Tibial nerve (tissue), 4 donors: ENCODE results near the gene DAZAP1. TPM values are rescaled to one million over a fixed set of nuclear protein-coding genes. Genes with fewer than 3 reads are reported as not detected.

Experiments
- DNase-seq, 2 donors: peaks; one replicate each; pipeline ENCODE4 v3.0.0-alpha.2; 2019; ENCODE audit warnings: low spot score in 2 of 2
- H3K27ac ChIP-seq, 4 donors: fragments of 200-600 bp; sonication (generic) in 3 of 4; one replicate each; pipeline ENCODE4 v1.5.1; 2017 to 2019; ENCODE audit warnings: mild to moderate bottlenecking in 1 of 4
- H3K27me3 ChIP-seq, 2 donors: fragments of 200-600 bp; sonication (generic) in 1 of 2; one replicate each; pipeline versions ENCODE4 v1.5.1 to v1.6.0; 2017 to 2019
- H3K36me3 ChIP-seq, 3 donors: fragments of 200-600 bp; sonication (generic); one replicate each; pipeline ENCODE4 v1.5.1; 2018 to 2019
- H3K4me1 ChIP-seq, 4 donors: fragments of 200-600 bp; sonication (generic) in 3 of 4; one replicate each; pipeline ENCODE4 v1.5.1; 2017 to 2019
- H3K4me3 ChIP-seq, 4 donors: fragments of 200-600 bp; sonication (generic) in 3 of 4; one replicate each; pipeline ENCODE4 v1.5.1; 2017 to 2019; ENCODE audit warnings: mild to moderate bottlenecking in 1 of 4, moderate library complexity in 1 of 4
- H3K9me3 ChIP-seq, 4 donors: fragments of 200-600 bp; sonication (generic) in 3 of 4; one replicate each; pipeline ENCODE4 v1.5.1; 2017 to 2019
- EP300 ChIP-seq, 2 donors: sonication (generic); formaldehyde crosslinking; IDR thresholded peaks; one replicate each; pipeline ENCODE4 v1.6.1; 2017; ENCODE audit warnings: antibody characterized with exemption in 2 of 2, mild to moderate bottlenecking in 1 of 2
- POLR2A ChIP-seq, 2 donors: fragments of 450-650 bp; IDR thresholded peaks; one replicate each; pipeline ENCODE4 v1.6.1; 2017; ENCODE audit warnings: antibody characterized with exemption in 2 of 2, mild to moderate bottlenecking in 2 of 2, moderate library complexity in 2 of 2
- WGBS, 2 donors: methylation state at CpG; one replicate each; pipeline ENCODE4 v1.1.5; 2018; 5-methylcytosine and 5-hydroxymethylcytosine counted together
- total RNA-seq, 4 donors: library from RNA; depleted of rRNA; stranded (reverse); fragments of >200 nt; gene quantifications; one replicate each; pipeline ENCODE4 v1.1.0, GENCODE V29; 2016
- TF ChIP-seq, protein P1 (sequence below), 5 experiments: fragments of 200-600 bp in 3 of 5; fragments of 450-650 bp in 2 of 5; sonication (generic) in 3 of 5; IDR thresholded peaks; one replicate each; pipeline ENCODE4 v1.5.1; 2016 to 2019; ENCODE audit warnings: antibody characterized with exemption in 5 of 5, mild to moderate bottlenecking in 3 of 5, moderate library complexity in 2 of 5

Gene DAZAP1
- total RNA-seq, 4 donors from 2014 or later = 34.3 to 68.4 (median 61.0) TPM

DNA sequence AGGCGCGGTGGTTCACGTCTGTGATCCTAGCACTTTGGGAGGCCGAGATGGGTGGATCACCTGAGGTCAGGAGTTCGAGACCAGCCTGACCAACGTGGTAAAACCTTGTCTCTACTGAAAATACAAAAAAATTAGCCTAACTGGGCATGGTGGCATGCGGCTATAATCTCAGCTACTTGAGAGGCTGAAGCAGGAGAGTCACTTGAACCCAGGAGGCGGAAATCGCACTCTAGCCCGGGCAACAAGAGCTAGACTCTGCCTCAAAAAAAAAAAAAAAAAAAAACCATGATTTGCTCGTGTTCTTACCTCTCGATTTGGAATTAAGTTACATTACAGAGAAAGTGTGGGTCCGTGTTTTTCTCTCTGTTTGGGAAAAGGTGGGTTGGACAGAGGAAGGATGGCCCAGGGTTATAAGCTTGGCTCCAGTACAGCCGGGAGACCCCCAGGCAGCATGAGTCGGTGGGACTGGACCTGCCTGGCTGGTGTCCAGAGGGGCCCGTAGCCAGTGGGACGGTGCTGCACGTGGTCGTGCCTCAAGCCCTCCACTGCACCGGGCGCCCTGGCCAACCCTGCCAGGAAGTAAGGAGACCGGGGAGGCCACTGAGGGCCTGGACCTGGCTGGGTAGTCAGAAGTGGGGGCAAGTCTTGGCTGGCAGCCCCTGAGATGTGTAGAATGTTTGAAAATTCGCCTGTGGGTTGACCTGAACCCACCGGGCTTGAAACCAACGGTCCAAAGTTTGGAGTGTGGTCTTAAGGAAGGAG, 34.5 kb downstream of the DAZAP1 start:
- WGBS, 2 donors = 83 to 89% methylated on average over 25 of the region's 25 CpGs
- Histone ChIP-seq H3K27me3 (peaks cover 0 to 17% of the 10 kb centered on the region in 2 donors), H3K4me1 (peaks cover 0 to 53% (median 36%) of the 10 kb centered on the region in 4 donors), H3K27ac (no peak overlapping the region), H3K36me3 (peaks cover 9 to 38% (median 20%) of the 10 kb centered on the region in 3 donors), H3K9me3 (no peaks in the 10 kb centered on the region), H3K4me3 (no peak overlapping the region)
- no peak for TF ChIP-seq POLR2A (IDR thresholded peaks at IDR 0.05)
- TF ChIP-seq, protein P1, sequence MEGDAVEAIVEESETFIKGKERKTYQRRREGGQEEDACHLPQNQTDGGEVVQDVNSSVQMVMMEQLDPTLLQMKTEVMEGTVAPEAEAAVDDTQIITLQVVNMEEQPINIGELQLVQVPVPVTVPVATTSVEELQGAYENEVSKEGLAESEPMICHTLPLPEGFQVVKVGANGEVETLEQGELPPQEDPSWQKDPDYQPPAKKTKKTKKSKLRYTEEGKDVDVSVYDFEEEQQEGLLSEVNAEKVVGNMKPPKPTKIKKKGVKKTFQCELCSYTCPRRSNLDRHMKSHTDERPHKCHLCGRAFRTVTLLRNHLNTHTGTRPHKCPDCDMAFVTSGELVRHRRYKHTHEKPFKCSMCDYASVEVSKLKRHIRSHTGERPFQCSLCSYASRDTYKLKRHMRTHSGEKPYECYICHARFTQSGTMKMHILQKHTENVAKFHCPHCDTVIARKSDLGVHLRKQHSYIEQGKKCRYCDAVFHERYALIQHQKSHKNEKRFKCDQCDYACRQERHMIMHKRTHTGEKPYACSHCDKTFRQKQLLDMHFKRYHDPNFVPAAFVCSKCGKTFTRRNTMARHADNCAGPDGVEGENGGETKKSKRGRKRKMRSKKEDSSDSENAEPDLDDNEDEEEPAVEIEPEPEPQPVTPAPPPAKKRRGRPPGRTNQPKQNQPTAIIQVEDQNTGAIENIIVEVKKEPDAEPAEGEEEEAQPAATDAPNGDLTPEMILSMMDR (IDR thresholded peaks at IDR 0.05) = no peak
- no peak for TF ChIP-seq EP300 (IDR thresholded peaks at IDR 0.05)
- no peak for DNase-seq

DNA sequence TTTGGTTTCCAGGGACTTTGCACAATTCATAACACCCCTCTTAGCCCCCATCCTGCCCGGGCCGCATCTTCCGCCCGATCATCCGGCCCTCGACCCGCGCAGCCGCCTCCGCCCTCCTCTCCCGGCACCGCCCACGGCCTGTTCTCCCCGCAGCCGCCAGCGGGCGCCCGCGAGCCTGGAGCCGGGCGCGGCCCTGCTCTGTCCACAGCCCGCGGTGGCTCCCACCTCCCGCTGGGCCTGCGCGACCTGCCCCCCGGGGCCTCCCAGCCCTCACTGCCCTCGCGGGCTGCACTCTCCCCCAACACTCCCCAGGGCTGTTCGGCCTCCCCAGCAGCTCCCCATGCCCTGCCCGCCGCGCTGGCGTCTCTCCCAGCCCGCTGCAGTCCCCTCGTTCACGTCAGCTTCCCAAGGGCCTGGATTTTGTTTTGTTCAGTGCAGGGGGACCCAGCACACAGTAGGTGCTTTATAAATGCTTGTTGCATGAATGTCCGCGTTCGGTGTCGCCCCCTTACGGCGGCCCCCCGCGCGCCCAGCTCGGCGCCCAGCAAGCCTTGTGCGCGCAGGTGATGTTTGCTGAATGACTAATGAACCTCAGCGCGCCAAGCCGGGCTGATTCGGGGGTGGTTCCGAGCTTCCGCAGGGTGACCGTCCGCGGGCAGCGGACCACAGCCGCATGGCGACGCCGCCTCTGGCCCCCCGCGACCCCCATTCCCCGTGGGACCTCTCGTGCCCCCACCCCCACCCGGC, 38.0 kb downstream of the DAZAP1 start:
- Histone ChIP-seq H3K27ac (peak overlapping the region in 2 of 4 donors; percentile 55 to 61), H3K4me1 (peaks cover 0 to 49% (median 20%) of the 10 kb centered on the region in 4 donors), H3K27me3 (peaks cover 0 to 50% of the 10 kb centered on the region in 2 donors), H3K9me3 (no peaks in the 10 kb centered on the region), H3K36me3 (peaks cover 6 to 27% (median 12%) of the 10 kb centered on the region in 3 donors), H3K4me3 (peak overlapping the region; percentile 15 to 45 (median 34))
- 1 to 2% methylated on average over 55 to 59 of the region's 70 CpGs for WGBS, 2 donors
- DNase-seq = peak; percentile 49 to 60
- TF ChIP-seq POLR2A (IDR thresholded peaks at IDR 0.05) = no peak
- TF ChIP-seq EP300 (IDR thresholded peaks at IDR 0.05) = no peak
- TF ChIP-seq, protein P1 (IDR thresholded peaks at IDR 0.05) = peak; percentile 93 to 98 (median 97)

DNA sequence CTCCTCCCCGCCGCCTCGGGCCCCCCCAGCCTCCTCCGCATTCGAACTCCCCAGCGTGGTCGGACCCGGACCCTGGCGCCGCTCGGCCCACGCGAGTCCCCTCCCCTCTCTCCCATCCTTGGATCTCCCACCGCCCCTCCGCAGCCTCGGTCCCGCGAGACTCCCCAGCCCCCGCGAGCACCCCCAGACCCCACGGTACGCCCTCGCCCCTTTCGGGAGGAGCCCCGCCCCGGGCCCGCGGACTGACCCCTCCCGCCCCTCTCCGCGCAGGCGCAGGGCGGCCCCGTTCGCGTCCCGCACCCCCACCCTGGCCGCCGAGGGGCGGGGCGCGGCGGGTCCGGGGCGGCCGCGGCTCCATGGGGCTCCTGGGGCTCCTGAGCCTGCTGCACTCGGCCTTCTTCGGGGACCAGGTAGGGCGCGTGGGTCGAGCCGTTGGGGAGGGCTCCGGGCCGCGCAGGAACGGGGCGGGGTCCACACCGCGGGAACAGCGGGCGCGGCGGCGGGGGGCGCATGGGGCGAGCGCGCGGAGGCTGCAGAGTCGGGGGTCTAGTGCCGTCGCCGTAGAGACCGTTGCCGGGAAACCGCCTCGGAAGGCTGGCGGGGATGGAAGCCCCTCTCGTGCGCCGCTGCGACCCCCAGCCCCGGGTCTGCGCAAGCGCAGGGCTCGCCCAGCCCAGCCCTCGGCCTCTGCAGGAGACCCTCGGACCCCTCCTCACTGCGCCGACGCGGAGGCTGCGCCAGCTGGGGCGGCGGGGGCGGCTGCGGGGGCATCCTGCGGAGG, 38.7 kb downstream of the DAZAP1 start:
- H3K27ac ChIP-seq = peak overlapping the region in 2 of 4 donors; percentile 55 to 61
- no peak for DNase-seq
- peaks cover 0 to 43% (median 19%) of the 10 kb centered on the region in 4 donors for H3K4me1 ChIP-seq
- H3K4me3 ChIP-seq = peak overlapping the region; percentile 15 to 45 (median 34)
- WGBS, 2 donors = 0 to 1% methylated on average over 12 to 22 of the region's 99 CpGs
- peaks cover 0 to 58% of the 10 kb centered on the region in 2 donors for H3K27me3 ChIP-seq
- TF ChIP-seq, protein P1 (IDR thresholded peaks at IDR 0.05) = no peak
- no peak for TF ChIP-seq POLR2A (IDR thresholded peaks at IDR 0.05)
- TF ChIP-seq EP300 (IDR thresholded peaks at IDR 0.05) = no peak
- peaks cover 0 to 20% (median 4%) of the 10 kb centered on the region in 3 donors for H3K36me3 ChIP-seq
- no peaks in the 10 kb centered on the region for H3K9me3 ChIP-seq

DNA sequence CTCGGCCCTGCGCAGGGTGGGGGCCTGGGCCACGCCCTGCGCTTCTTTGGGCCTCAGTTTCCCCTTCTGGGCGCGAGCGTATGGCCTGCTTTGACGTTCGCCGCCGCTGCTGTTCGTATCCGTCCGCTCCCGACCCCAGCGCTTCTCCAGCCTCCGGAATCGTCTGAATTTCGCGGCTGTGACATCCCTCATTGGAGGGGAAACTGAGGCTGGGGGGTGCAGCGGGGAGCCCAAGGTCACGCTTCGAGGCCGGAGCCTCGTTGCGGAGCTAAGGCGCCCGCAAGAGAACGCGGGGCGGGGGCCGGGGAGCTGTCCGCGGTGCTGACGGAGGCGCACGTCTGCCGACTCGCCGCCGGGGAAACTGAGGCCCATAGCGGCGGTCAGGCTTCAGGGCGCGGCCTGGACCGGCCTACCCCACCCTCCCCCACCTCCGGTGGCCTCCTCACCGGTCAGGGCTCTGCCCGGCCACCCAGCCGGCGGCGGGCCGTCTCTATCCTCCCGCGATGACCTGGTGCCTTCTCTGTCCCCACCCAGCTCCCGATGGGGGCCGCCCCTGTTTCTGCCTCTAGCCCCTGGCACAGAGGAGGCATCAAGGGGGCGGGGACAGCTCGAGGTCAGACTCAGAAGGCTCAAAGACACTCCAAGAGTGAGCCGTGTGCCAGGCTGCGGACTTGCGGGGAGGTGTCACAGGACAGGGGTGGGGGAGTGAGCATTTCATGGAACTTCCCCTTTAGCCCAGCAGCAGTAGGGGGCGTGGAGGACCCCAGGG, 39.5 kb downstream of the DAZAP1 start:
- no peaks in the 10 kb centered on the region for H3K9me3 ChIP-seq
- TF ChIP-seq POLR2A (IDR thresholded peaks at IDR 0.05) = no peak
- TF ChIP-seq EP300 (IDR thresholded peaks at IDR 0.05) = no peak
- TF ChIP-seq, protein P1 (IDR thresholded peaks at IDR 0.05) = no peak
- peaks cover 0 to 13% (median 0%) of the 10 kb centered on the region in 3 donors for H3K36me3 ChIP-seq
- H3K4me1 ChIP-seq = peaks cover 0 to 50% (median 21%) of the 10 kb centered on the region in 4 donors
- 5 to 6% methylated on average over 44 of the region's 63 CpGs for WGBS, 2 donors
- DNase-seq = no peak
- no peak overlapping the region for H3K27ac ChIP-seq
- peak overlapping the region in 2 of 4 donors; percentile 30 to 45 for H3K4me3 ChIP-seq
- H3K27me3 ChIP-seq = peaks cover 0 to 66% of the 10 kb centered on the region in 2 donors
